Amniotic stem cell (primary cell): ENCODE data around the gene KCNH6.

Experiments
- DNase-seq: peaks from one replicate; lab custom pipeline; 2025; lab: John Stamatoyannopoulos, UW

KCNH6 gene

DNA sequence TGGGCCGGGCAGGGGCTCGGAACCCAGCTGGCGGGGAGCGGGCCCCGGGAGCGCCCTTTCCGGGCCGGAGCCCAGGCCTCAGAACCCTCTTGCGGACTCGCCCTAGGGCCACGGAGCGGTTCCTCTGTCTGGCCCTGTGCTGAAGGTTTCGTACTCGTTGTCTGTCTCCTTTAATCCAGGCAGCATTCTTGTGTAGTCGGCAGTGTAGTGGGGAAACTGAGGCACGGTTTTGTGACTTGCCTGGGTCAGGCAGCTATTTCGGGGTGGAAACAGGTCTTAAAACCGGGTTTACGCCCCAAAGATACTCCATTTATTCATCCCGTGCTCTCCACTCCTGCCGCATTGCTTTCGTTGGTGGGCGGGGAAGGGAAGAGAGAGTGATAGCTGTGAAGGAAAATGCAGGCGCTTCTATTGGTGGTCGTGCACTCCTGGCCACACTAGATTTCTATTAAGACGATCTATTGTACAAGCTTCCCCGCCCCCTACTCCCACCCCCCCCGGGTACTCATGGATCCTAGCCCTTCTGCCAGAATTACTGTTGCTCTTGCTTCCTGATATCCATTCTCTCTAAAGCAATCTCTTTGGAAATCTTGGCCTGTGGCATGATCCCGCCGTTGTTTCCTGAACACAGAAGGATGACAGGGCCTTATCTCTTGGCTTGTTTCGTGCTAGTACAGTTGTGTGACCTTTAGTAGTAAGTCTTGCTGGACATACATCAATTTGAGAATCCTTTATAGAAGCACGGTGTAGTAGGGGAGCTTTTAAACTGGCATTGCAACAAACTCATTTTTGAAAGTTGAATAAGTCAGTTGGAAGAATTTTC, 27.9 kb downstream of the KCNH6 start:
- DNase-seq = no peak

DNA sequence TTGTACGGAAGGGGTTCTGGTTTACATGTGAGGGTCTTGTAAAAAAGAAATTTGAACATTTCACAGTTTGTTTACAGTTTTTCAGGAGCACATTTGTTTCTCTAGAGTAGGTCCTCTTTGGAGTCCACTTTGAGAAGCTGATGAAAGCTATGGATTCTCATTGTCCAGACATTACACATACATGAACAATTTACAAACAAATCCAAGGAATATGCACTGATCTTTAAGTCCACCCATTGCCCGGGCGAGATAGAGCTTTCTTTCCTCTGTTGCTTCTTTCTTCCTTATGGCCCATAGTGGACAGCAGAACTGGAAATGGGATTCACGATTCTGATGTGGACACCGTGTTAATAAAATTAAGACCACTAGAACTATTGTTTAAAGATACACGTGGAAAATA, 29.1 kb downstream of the KCNH6 start:
- DNase-seq = no peak

DNA sequence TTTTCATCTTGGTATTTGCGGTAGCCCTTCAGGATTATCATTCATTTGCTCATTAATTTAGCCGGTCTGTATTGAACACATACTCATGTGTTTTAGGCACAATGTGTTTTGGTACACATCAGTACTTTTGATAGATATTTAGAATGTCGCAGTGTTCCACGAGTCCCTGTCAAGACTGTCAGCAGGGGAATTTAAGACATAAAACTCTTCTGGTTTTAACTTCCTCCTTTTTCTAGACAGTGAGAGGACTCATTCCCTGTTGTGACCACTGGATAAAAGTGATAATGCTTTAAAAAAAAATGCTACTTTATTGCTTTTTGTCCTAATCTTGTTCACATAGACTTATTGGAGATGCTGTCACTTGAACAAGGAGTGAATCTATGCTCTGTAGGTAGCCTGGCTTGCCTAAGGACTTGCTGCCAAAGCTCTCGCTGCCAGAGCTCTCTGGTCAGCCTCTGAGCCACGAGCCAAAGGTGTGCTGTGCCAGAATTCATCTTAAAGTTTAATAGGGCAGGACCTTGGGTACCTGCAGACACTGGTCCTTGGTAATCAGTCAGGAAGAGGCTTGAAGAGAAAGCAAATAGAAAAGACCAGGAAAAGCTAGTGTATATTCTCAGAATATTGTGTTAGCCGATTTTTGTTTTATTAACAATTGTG, 32.5 kb downstream of the KCNH6 start:
- no peak for DNase-seq

DNA sequence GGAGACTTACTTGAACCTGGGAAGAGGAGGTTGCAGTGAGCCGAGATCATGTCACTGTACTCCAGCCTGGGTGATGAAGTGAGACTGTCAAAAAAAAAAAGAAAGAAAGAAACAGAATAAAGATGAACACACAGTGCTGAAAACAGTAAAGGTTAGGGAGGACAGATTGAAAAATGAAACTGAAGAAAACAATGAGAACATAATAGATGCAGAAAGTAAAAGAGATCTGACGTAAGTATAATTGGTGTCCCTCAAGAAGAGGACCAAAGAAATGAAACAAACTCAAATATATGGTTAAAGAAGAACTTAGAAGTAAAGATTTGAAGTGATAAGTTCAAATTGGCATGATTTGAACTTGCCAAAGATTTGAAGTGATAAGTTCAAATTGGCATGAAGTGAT, 34.3 kb downstream of the KCNH6 start:
- no peak for DNase-seq

DNA sequence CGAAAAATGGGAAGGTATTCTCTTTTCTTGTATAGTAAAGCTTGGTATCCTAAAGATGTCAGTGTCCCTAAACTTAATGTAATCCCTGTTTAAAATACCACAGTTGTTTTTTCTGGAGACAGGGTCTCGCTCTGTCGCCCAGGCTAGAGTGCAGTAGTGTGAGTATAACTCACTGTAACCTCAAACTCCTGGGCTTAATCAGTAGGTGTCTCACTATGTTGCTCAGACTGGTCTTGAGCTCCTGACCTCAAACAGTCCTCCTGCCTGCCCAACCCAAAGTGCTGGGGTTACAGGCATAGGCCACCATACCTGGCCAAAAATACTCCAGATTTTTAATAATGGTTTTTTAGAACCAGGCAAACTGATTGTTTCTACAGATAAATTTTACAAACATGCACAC, 35.3 kb downstream of the KCNH6 start:
- DNase-seq = no peak

DNA sequence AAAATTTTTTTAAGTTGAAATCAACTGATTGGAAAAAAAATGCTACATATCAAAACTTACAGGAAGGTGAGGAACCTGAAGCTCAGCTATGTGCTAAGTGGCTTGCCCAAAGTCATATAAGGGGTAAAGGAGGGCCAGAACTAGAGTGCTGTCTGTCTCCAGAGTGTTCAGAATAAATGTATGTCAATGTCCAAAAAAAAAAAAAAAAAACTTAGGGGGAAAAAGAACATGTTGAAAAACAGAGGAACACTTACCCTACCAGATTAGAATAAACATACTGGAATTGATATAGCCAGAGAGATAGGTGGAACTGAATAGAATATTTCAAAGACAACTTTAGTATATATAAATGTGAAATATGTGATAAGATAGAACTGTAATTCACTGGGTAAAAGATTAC, 38.7 kb downstream of the KCNH6 start:
- DNase-seq = no peak

DNA sequence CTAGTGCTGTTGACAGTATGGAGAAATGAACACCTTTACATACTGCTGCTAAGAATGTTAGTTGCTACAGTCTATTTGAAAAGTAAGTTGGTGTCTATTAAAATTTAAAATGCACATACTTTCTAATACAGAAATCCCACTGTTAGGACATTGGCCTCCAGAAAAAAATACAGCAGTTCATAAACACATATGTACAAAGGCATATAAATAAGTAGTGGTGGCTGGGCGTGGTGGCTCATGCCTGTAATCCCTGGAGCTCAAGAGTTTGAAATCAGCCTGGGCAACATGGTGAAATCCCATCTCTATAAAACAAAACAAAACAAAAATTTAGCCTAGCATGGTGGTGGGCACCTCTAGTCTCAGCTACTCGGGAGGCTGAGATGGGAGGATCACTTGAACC, 40.2 kb downstream of the KCNH6 start:
- DNase-seq = no peak

DNA sequence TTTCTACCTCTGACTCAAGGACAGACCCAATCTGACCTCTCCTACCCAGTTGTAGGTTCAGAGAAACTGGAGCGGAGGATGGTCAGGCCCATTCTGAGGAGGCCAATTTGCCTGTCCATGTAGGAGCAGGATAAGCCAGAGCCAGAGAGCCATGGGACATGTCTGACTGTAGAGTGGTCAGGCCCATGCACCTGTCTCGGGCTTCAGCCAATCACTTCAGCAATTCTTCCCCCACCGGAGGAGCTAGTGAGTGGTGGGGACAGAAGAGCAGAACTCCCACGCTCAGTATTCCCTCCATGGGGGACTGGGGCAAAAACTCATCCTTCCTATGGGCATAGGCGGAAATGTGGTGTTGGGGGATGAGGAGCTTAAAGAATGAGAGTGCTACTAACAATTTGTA, 41.4 kb downstream of the KCNH6 start:
- no peak for DNase-seq

DNA sequence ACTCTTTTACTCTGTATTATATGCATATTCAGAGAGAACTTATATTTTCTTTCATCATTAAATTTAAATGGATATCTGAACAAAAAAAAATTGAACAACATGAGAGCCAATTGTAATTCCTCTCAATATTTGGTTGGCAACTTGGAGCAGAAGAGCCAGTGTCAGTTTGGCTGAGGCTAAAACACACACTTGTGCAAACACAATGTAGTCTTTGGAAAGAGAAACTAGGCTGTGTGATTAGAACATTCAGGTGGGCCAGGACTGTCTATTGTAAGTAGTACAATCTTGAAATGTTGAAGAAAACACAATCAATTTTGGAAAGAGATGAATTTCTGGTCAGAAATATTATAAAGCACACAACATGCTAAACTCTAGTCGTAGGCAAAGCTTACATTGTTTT, 44.1 kb downstream of the KCNH6 start:
- DNase-seq = no peak

DNA sequence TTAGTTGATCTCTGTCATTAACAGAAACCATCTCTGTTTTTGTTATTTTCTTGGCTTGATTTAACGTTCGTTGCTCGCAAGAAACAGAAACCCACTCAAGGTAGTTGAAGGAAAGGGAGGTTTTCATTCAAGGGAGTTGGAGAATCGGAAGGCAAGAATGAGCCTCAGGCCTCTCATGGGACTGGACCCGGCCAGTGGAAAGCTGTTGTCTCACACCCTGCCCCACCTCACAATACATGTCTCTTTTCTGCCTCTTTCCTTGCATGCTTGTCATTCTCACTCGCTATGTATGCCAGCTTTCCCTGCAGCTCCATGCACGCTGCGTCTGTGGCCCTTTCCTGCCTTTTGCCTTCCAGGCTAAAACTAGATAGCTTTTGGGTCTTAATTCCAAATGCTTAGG, 45.4 kb downstream of the KCNH6 start:
- DNase-seq = no peak

DNA sequence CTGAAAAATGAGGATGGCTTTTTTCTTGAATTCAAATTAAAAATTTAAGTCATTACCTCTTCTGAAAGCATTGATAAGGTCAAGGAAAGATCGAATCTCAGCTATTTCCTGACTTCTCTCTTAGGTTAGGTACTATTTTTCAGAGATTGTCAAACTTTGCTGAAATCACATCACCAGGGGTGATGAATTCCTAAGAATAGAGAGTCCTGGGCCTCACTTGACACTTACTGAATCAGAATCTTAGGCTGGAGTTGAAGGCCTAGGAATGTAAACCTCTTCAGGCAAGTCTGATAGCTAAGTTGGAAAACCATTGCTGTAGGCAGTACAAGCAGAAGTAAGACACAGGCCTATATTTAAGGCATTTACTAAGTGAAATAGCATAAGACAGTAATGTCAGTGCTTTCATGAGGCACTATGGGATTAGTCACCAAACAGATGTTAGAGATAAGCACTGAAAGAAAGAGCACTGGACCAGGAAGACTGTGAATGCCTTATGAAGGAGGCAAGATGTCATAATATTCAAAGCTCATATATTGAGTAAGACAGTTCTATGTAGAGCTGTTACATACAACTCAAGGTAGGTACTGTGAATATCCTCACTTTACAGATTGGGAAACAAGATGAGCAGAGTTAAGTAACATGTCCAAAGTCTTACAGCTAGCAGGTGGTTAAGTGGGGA, 48.6 kb downstream of the KCNH6 start:
- DNase-seq = peak; percentile 15

DNA sequence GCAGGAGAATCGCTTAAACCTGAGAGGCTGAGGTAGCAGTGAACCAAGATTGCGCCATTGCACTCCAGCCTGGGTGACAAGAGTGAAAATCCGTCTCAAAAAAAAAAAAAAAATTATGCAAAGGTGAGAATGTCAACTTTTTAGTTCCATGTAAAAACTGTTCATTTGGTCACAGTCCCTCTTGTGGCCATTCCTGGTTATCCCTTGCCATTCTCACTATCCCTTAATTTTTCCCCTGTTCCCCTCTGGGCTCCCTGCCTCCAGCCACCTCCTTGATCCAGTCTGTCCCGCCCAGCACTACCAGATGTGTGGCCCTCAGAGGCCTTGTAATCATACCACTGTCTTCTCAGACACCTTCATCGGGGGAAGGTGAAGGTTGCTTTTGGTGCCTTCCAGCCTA, 50.5 kb downstream of the KCNH6 start:
- no peak for DNase-seq

DNA sequence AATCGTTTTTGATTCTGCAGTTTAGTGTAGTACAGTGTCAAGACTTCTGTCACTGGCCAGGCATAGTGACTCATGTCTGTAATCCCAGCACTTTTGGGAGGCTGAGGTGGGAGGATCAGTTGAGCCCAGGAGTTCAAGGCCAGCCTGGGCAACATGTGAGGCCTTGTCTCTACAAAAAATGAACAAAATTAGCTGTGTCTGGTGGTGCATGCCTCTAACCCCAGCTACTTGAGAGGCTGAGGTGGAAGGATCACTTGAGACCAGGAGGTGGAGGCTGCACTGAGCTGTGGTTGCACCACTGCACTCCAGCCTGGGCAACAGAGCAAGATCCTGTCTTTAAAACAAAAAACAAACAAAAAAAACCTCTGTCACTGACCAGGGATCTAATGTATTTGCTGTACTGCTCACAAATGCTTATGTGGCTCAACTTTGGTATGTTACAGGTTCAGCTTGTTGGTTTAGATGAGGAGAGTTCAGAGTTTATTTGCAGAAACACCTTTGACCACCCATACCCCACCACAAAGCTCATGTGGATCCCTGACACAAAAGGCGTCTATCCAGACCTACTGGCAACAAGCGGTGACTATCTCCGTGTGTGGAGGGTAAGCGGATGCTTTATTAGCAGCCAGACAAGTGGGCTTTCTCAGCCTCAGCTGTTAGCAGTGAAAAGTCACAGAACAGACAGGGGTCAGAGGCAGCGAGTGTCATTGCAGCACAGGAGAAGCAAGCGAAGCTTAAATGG, 55.0 kb downstream of the KCNH6 start:
- DNase-seq = no peak

DNA sequence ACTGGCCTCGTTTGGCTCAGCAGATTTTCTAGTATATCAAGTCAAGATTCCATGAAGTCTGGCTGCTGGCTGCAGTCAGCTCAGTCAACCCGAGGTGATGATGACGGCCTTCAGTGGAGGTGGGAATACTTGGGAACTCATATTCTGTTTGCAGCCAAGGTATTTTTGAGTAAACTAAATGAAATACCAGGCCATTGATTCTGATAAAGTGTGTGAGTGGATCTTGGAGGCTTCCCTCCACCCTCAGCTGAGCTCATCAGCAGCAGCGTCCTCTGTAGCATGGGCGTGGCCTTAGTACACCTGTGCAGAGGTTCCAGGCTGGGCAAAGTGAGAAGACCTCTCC, 55.6 kb downstream of the KCNH6 start:
- no peak for DNase-seq

DNA sequence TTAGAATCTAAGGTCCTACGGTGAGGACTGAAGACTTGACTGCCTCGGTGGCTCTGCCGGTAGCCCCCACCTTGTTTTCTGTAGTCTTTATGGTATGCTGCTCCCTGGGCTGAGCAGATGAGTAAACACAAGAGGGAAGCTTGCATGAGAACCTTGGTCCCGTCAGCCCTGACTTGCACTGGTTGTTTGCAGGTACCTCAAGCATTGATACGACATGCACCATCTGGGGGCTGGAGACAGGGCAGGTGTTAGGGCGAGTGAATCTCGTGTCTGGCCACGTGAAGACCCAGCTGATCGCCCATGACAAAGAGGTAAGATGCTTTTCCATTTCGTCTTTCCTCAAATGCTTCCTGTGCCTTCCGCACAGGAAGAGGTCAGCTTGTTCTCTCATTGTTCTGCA, 56.5 kb downstream of the KCNH6 start:
- DNase-seq = no peak

DNA sequence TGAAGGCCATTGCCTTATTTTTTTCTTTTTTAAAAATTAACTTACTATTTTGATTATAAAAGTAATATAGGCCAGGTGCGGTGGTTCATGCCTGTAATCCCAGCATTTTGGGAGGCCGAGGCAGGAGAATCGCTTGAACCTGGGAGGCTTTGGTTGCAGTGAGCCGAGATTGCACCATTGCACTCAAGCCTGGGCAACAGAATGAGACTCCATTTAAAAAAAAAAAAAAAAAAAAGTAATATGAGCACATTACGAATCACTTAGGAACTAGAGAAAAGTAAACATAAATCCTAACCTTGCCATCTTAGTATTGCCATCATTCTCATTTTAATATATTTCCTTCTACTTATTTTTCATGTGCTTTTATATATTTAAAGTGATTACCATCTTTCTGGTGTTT, 64.6 kb downstream of the KCNH6 start:
- no peak for DNase-seq

DNA sequence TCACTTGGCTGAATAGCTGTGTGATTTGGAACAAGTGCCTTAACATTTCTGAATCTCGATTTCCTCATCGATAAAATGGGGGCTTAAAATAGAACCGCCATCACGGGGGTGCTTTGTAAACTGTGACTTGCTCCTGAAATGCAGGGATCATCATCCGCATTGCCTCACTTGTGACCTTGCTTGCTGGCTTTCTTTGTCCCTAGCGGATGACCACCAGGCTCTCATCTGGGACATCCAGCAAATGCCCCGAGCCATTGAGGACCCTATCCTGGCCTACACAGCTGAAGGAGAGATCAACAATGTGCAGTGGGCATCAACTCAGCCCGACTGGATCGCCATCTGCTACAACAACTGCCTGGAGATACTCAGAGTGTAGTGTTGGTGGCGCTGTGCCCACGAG, 65.6 kb downstream of the KCNH6 start:
- no peak for DNase-seq

DNA sequence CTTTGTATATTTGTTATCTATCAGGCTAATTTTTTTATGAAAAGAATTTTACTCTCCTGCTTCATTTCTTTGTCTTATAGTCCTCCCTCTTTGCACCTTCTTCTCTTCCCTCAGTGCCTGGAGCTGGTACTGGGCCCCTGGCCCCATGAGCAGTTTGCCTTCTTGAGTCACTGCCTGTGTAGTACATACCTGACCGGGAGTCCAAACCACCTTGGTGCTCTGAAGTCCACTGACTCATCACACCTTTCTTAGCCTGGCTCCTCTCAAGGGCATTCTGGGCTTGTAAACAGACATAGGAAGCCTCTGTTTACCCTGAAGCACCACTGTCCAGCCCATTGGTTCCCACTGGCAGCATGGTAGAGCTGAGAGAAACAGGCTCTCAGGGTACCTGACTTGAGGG, 66.5 kb downstream of the KCNH6 start:
- no peak for DNase-seq

DNA sequence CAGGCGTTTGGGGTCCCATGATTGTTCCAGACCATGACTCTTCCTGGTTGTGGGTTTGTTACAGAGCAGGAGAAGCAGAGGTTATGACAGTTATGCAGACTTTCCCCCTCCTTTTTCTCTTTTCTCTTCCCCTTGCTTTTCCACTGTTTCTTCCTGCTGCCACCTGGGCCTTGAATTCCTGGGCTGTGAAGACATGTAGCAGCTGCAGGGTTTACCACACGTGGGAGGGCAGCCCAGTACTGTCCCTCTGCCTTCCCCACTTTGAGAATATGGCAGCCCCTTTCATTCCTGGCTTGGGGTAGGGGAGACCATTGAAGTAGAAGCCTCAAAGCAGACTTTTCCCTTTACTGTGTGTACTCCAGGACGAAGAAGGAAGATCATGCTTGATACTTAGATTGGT, 69.6 kb downstream of the KCNH6 start:
- no peak for DNase-seq

DNA sequence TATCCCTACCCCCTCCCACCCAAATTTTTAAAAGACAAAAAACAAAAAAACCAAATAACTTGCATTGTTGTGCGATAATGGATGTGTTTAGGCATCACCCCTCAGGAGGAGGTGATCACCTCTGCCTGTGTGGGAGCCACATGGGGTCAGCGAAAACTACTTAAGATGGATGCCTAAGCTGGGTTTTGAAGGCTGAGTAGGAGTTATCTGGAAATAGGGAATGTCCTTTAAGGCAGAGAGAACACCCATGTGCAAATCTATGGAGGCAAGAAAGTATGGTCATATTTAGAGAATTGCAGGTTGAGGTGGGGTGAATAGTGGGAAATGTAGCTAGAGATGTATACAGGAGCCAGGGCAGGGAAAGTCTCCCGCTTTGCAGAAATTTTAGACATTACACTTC, 72.0 kb downstream of the KCNH6 start:
- DNase-seq = no peak
